Fibroblast of villous mesenchyme (primary cell): ENCODE results near the gene ANO6. TPM values are rescaled to one million over a fixed set of nuclear protein-coding genes. Genes with fewer than 3 reads are reported as not detected.

Experiments used
- DNase-seq: peaks from one replicate; pipeline ENCODE4 v3.0.0-alpha.2; 2010; ENCODE audit warnings: low read depth
- H3K4me3 ChIP-seq: 2 replicates; pipeline ENCODE4 v1.5.1; 2011; ENCODE audit warnings: low read depth, mild to moderate bottlenecking, low read length
- CTCF ChIP-seq: IDR thresholded peaks from 2 replicates; pipeline ENCODE4 v1.5.1; 2012; ENCODE audit warnings: low read depth, mild to moderate bottlenecking, low read length; ENCODE audit not compliant: insufficient read depth
- total RNA-seq: library from RNA; depleted of rRNA; stranded (reverse); fragments of >200 nt; gene quantifications from 2 replicates; pipeline ENCODE4 v1.2.3, GENCODE V29; 2012

ANO6 gene
- total RNA-seq, 1 donor: 91.5 TPM

- DNase-seq: no peak
- no peak overlapping the region for H3K4me3 ChIP-seq
- no peak for TF ChIP-seq CTCF
Observed at GRCh38 chr12:45427042-45427441, 211.1 kb downstream of the ANO6 start.

GRCh38 chr12:45429831-45430230, 213.9 kb downstream of the ANO6 start:
- no peak for TF ChIP-seq CTCF
- no peak overlapping the region for H3K4me3 ChIP-seq
- DNase-seq: no peak

- no peak overlapping the region for H3K4me3 ChIP-seq
- no peak for TF ChIP-seq CTCF
- no peak for DNase-seq
Observed at GRCh38 chr12:45431126-45431525, 215.2 kb downstream of the ANO6 start.

GRCh38 chr12:45432710-45433109, 216.8 kb downstream of the ANO6 start:
- DNase-seq: no peak
- H3K4me3 ChIP-seq: no peak overlapping the region

GRCh38 chr12:45433441-45433868, 217.6 kb downstream of the ANO6 start:
- DNase-seq: no peak
- TF ChIP-seq CTCF: no peak
- H3K4me3 ChIP-seq: no peak overlapping the region

More at GRCh38 chr12:45432710-45433109, 216.8 kb downstream of the ANO6 start:
- TF ChIP-seq CTCF: no peak

GRCh38 chr12:45434094-45434493, 218.2 kb downstream of the ANO6 start:
- no peak for TF ChIP-seq CTCF

More at GRCh38 chr12:45434094-45434493, 218.2 kb downstream of the ANO6 start:
- no peak overlapping the region for H3K4me3 ChIP-seq
- no peak for DNase-seq
